H1 (cell line): ENCODE results near the gene HUWE1. TPM values are rescaled to one million over a fixed set of nuclear protein-coding genes. Genes with fewer than 3 reads are reported as not detected.

ENCODE experiments used
- CTCF ChIA-PET: fragments of 300-600 bp; sonication (Branson Sonifier 250); formaldehyde crosslinking; loops from one replicate; lab custom pipeline; 2021; ENCODE audit not compliant: partially characterized antibody; lab: Charles Lee
- POLR2A ChIA-PET: fragments of 300-600 bp; sonication (Branson Sonifier 250); formaldehyde crosslinking; loops from one replicate; lab custom pipeline; 2021; ENCODE audit warnings: inconsistent platforms; ENCODE audit not compliant: partially characterized antibody; lab: Charles Lee
- DNase-seq, 2 experiments: peaks; one replicate each; pipeline versions ENCODE4 v3.0.0 to v3.0.0-alpha.2; 2010 to 2022; ENCODE audit warnings: low spot score in 2 of 2, low read depth in 1 of 2, mixed read lengths in 1 of 2
- FAIRE-seq: peaks from 2 replicates; lab custom pipeline; 2011; peaks lifted over from hg19 to GRCh38; lab: Jason Lieb, UNC
- H2AFZ ChIP-seq: 2 replicates; pipeline ENCODE4 v1.8.1; 2012; ENCODE audit warnings: low read length, inconsistent platforms
- H2AK5ac ChIP-seq: 2 replicates; pipeline ENCODE4 v1.6.1; 2013; ENCODE audit warnings: low read depth, low read length
- H2BK120ac ChIP-seq: replicated peaks from 2 replicates; pipeline ENCODE3; 2013; ENCODE audit warnings: low read depth, low read length, inconsistent platforms
- H2BK12ac ChIP-seq: 2 replicates; pipeline ENCODE4 v1.6.1; 2013; ENCODE audit warnings: low read depth, low read length
- H2BK15ac ChIP-seq: 2 replicates; pipeline ENCODE4 v1.6.1; 2013; ENCODE audit warnings: low read length
- H2BK20ac ChIP-seq: 2 replicates; pipeline ENCODE4 v1.6.1; 2013; ENCODE audit warnings: low read length
- H2BK5ac ChIP-seq: 2 replicates; pipeline ENCODE4 v1.6.1; 2013; ENCODE audit warnings: low read depth, low read length
- H3K14ac ChIP-seq: 2 replicates; pipeline ENCODE4 v1.6.1; 2013; ENCODE audit warnings: inconsistent platforms; ENCODE audit not compliant: insufficient read length
- H3K18ac ChIP-seq: 2 replicates; pipeline ENCODE4 v1.6.1; 2013; ENCODE audit warnings: low read length; ENCODE audit errors: extremely low read depth
- H3K23ac ChIP-seq: 2 replicates; pipeline ENCODE4 v1.6.1; 2013; ENCODE audit warnings: inconsistent platforms; ENCODE audit not compliant: insufficient read length
- H3K23me2 ChIP-seq: 2 replicates; pipeline ENCODE4 v1.6.1; 2013; ENCODE audit warnings: low read depth, low read length
- H3K27ac ChIP-seq: 2 replicates; pipeline ENCODE4 v1.6.1; 2011; ENCODE audit warnings: low read depth, low read length, inconsistent platforms
- H3K27me3 ChIP-seq, 4 experiments: replicated peaks in 1 of 4; 1 replicate in 1 of 4; 2 replicates in 3 of 4; pipeline versions ENCODE4 v1.6.1 to v1.8.1; 2011 to 2013; ENCODE audit warnings: low read length in 3 of 4, mild to moderate bottlenecking in 3 of 4, inconsistent platforms in 2 of 4, mixed read lengths in 2 of 4, moderate library complexity in 1 of 4; ENCODE audit not compliant: control insufficient read depth in 3 of 4, insufficient read depth in 3 of 4; ENCODE audit errors: extremely low read depth in 1 of 4
- H3K36me3 ChIP-seq, 4 experiments: 2 replicates each; pipeline versions ENCODE4 v1.6.1 to v1.8.1; 2011 to 2013; ENCODE audit warnings: mild to moderate bottlenecking in 4 of 4, low read length in 3 of 4, moderate library complexity in 2 of 4, control low read depth in 1 of 4, inconsistent platforms in 1 of 4; ENCODE audit not compliant: insufficient read depth in 4 of 4, control insufficient read depth in 2 of 4
- H3K4ac ChIP-seq: replicated peaks from 2 replicates; pipeline ENCODE3; 2013; ENCODE audit warnings: low read length, low read depth, mixed read lengths, inconsistent platforms; ENCODE audit not compliant: insufficient read length
- H3K4me1 ChIP-seq, 4 experiments: replicated peaks in 1 of 4; 1 replicate in 1 of 4; 2 replicates in 3 of 4; pipeline versions ENCODE4 v1.6.1 to v1.8.1; 2011 to 2013; ENCODE audit warnings: low read length in 3 of 4, inconsistent platforms in 2 of 4, mixed read lengths in 1 of 4; ENCODE audit not compliant: insufficient read depth in 4 of 4, control insufficient read depth in 3 of 4
- H3K4me2 ChIP-seq, 2 experiments: 2 replicates each; pipeline versions ENCODE4 v1.6.1 to v1.8.1; 2011 to 2013; ENCODE audit warnings: low read depth in 2 of 2, low read length in 2 of 2, control low read depth in 1 of 2, inconsistent platforms in 1 of 2, mild to moderate bottlenecking in 1 of 2; ENCODE audit not compliant: insufficient read depth in 1 of 2
- H3K4me3 ChIP-seq, 4 experiments: fragments of 200-600, 300-600 bp in 1 of 4; sonication (generic), shearing (Covaris generic), sonication (Bioruptor Twin) in 1 of 4; 2 replicates each; pipeline versions ENCODE4 v1.5.1 to v1.8.1; 2011 to 2016; ENCODE audit warnings: low read length in 4 of 4, low read depth in 3 of 4, control low read depth in 2 of 4, inconsistent platforms in 2 of 4, mild to moderate bottlenecking in 2 of 4, mixed read lengths in 1 of 4, moderate library complexity in 1 of 4; ENCODE audit not compliant: insufficient read depth in 2 of 4; ENCODE audit errors: extremely low read depth in 1 of 4
- H3K56ac ChIP-seq: replicated peaks from 2 replicates; pipeline ENCODE3; 2013; ENCODE audit warnings: low read depth, mild to moderate bottlenecking, mixed read lengths, low read length, inconsistent platforms; ENCODE audit not compliant: insufficient read length
- H3K79me1 ChIP-seq: 2 replicates; pipeline ENCODE4 v1.6.1; 2013; ENCODE audit warnings: low read depth, low read length, control low read depth
- H3K79me2 ChIP-seq, 2 experiments: 2 replicates each; pipeline versions ENCODE4 v1.6.1 to v1.8.1; 2012 to 2013; ENCODE audit warnings: low read length in 2 of 2, mild to moderate bottlenecking in 2 of 2, inconsistent platforms in 1 of 2; ENCODE audit not compliant: insufficient read depth in 2 of 2, control insufficient read depth in 1 of 2
- H3K9ac ChIP-seq, 4 experiments: replicated peaks in 1 of 4; 1 replicate in 1 of 4; 2 replicates in 3 of 4; pipeline versions ENCODE4 v1.6.1 to v1.8.1; 2011 to 2013; ENCODE audit warnings: low read depth in 3 of 4, low read length in 3 of 4, control low read depth in 2 of 4, mild to moderate bottlenecking in 2 of 4, moderate library complexity in 2 of 4, inconsistent platforms in 1 of 4; ENCODE audit errors: extremely low read depth in 1 of 4
- H3K9me3 ChIP-seq, 2 experiments: 2 replicates each; pipeline versions ENCODE4 v1.6.1 to v1.8.1; 2012 to 2013; ENCODE audit warnings: mild to moderate bottlenecking in 2 of 2, moderate library complexity in 2 of 2, control low read depth in 1 of 2, inconsistent platforms in 1 of 2, low read depth in 1 of 2, low read length in 1 of 2, mixed read lengths in 1 of 2; ENCODE audit not compliant: insufficient read depth in 2 of 2
- H4K20me1 ChIP-seq, 2 experiments: replicated peaks in 1 of 2; 2 replicates each; pipeline versions ENCODE3 to v1.8.1; 2011 to 2013; ENCODE audit warnings: inconsistent platforms in 2 of 2, low read length in 2 of 2, mild to moderate bottlenecking in 1 of 2; ENCODE audit not compliant: insufficient read depth in 2 of 2, control insufficient read depth in 1 of 2
- H4K5ac ChIP-seq: 2 replicates; pipeline ENCODE4 v1.6.1; 2013; ENCODE audit warnings: low read length, low read depth, mixed read lengths, inconsistent platforms; ENCODE audit not compliant: insufficient read length
- H4K8ac ChIP-seq: 2 replicates; pipeline ENCODE4 v1.8.0; 2013; ENCODE audit warnings: mild to moderate bottlenecking, moderate library complexity, low read length, inconsistent platforms; ENCODE audit not compliant: insufficient read depth; ENCODE audit errors: extremely low read depth
- H4K91ac ChIP-seq: replicated peaks from 2 replicates; pipeline ENCODE3; 2013; ENCODE audit warnings: low read length, mixed read lengths, inconsistent platforms; ENCODE audit not compliant: insufficient read length
- KDM4A ChIP-seq: IDR thresholded peaks from one replicate; pipeline ENCODE4 v1.7.1; 2012; ENCODE audit warnings: low read depth, mild to moderate bottlenecking, moderate library complexity, low read length, inconsistent platforms; ENCODE audit not compliant: severe bottlenecking
- KDM5A ChIP-seq: fragments of 200-600 bp; IDR thresholded peaks from 2 replicates; pipeline ENCODE4 v1.7.1; 2012; ENCODE audit warnings: mild to moderate bottlenecking, low read length, inconsistent platforms, mixed read lengths
- WGBS, 2 experiments: shearing (Covaris generic) in 1 of 2; methylation state at CpG; one replicate each; pipeline versions ENCODE4 v1.1.6 to v1.1.7; 2013 to 2015; ENCODE audit warnings: low lambda C conversion rate in 2 of 2, mixed read lengths in 2 of 2, inconsistent platforms in 1 of 2, low coverage in 1 of 2, missing lambda C conversion rate in 1 of 2; ENCODE audit not compliant: insufficient replicate concordance in 2 of 2, insufficient coverage in 1 of 2, insufficient read length in 1 of 2; ENCODE audit errors: extremely low coverage in 1 of 2, missing lambda C conversion rate in 1 of 2; 5-methylcytosine and 5-hydroxymethylcytosine counted together
- polyA plus RNA-seq, 7 experiments: library from polyadenylated mRNA; depleted of rRNA in 3 of 7; stranded (reverse) in 5 of 7; unstranded in 2 of 7; fragments of >200 nt in 5 of 7; fragments of 200-250 nt in 2 of 7; gene quantifications; 1 replicate in 5 of 7; 2 replicates in 1 of 7; 4 replicates in 1 of 7; pipeline versions ENCODE4 v1.2.1 to v1.2.3, GENCODE V29; 2011 to 2013; ENCODE audit warnings: missing spikeins in 2 of 7, mixed read lengths in 2 of 7
- total RNA-seq: library from RNA; stranded (reverse); fragmentation: NEBNext Ultra II Directional; extraction: Animal tissue kit (Norgen Biotek cat#: 25700); gene quantifications from 2 replicates; pipeline ENCODE4 v1.2.1, GENCODE V29; 2021

HUWE1 gene
- total and polyA plus RNA-seq, 2 of the 8 experiments (the other 6 are each of a cell fraction or from before 2014, with no cell fraction given), result 114 to 252 TPM

DNA sequence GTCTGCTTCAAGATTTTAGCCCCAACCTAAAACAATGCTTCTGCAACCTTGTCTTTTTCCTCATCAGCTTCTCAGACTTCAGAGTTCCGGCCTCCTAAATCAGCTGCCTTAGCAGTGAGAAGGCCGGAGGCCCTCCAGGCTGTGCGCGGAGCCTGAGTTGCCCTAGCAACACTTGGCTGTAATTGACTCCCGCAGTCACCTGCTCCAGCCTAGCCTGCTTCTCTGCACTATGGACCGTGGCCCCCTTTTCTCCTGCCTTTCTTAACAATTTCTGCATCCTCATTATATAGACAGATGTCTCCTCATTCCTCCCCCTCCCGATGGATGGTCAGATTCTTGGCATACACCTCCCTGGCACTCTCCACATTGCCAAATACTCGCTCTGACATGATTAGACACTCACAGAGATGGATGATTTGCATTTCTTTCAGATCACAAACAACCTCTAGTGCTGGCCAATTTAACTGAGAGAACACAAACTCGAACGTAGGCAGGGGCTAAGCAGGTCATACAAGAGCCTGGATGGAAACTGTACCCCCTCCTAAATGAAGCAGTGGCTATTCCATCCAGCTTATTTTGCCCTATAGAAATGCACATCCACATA lies 9.5 kb upstream of the HUWE1 start:
- no peak for FAIRE-seq
- H3K4me2 ChIP-seq, result no peak overlapping the region

More for the DNA sequence above, 9.5 kb upstream of the HUWE1 start:
- no peak overlapping the region for H2BK12ac ChIP-seq
- no peak overlapping the region for H2BK120ac ChIP-seq
- H3K9ac ChIP-seq, result no peak overlapping the region
- no peak overlapping the region for H3K18ac ChIP-seq
- no peak overlapping the region for H3K4ac ChIP-seq
- no peaks in the 10 kb centered on the region for H3K4me1 ChIP-seq
- H3K79me1 ChIP-seq, result no peaks in the 10 kb centered on the region
- no peaks in the 10 kb centered on the region for H3K27me3 ChIP-seq
- H3K56ac ChIP-seq, result no peak overlapping the region
- no peak overlapping the region for H4K5ac ChIP-seq
- H3K14ac ChIP-seq, result no peak overlapping the region
- no peaks in the 10 kb centered on the region for H4K20me1 ChIP-seq
- no peak overlapping the region for H4K8ac ChIP-seq
- no peak overlapping the region for H4K91ac ChIP-seq
- H3K27ac ChIP-seq, result no peak overlapping the region
- no peak overlapping the region for H3K23ac ChIP-seq
- no peak overlapping the region for H2BK15ac ChIP-seq
- no peak overlapping the region for H2BK20ac ChIP-seq
- no peak overlapping the region for H3K4me3 ChIP-seq
- TF ChIP-seq KDM4A (no peak), KDM5A (no peak)
- no peak overlapping the region for H2BK5ac ChIP-seq
- CTCF ChIA-PET, result no interaction called here
- H2AFZ ChIP-seq, result no peak overlapping the region
- POLR2A ChIA-PET, result interaction anchor here (0.8 to 1.6 kb wide), 2 partner anchors 12 to 35 kb away, joined by 3 to 4 read pairs; no protein-coding TSS in a partner anchor
- 88% methylated on average over 8 of the region's 10 CpGs; no CpG with 5 or more reads in 1 of the 2 experiments for WGBS, 2 experiments
- no peaks in the 10 kb centered on the region for H3K23me2 ChIP-seq
- no peaks in the 10 kb centered on the region for H3K9me3 ChIP-seq
- DNase-seq, result no peak
- H3K79me2 ChIP-seq, result no peaks in the 10 kb centered on the region
- no peaks in the 10 kb centered on the region for H3K36me3 ChIP-seq
- no peak overlapping the region for H2AK5ac ChIP-seq
